HEK293T (cell line): Measurements from ENCODE around the gene LRMDA.

Source experiments
- ARNT ChIP-seq: fragments of 450-650 bp; IDR thresholded peaks from 2 replicates; pipeline ENCODE4 v1.6.1; 2017; ENCODE audit warnings: mild to moderate bottlenecking
- BHLHE40 ChIP-seq: fragments of 450-650 bp; IDR thresholded peaks from 2 replicates; pipeline ENCODE4 v1.6.1; 2016; ENCODE audit warnings: mild to moderate bottlenecking, moderate library complexity, borderline replicate concordance
- CTBP1 ChIP-seq: fragments of 450-650 bp; IDR thresholded peaks from 2 replicates; pipeline ENCODE4 v1.6.1; 2016; ENCODE audit warnings: borderline replicate concordance
- ELF4 ChIP-seq: fragments of 450-650 bp; IDR thresholded peaks from 2 replicates; pipeline ENCODE4 v1.6.1; 2017; ENCODE audit warnings: antibody characterized with exemption
- FOXM1 ChIP-seq: fragments of 450-650 bp; IDR thresholded peaks from 2 replicates; pipeline ENCODE4 v1.6.1; 2017; ENCODE audit warnings: mild to moderate bottlenecking, borderline replicate concordance
- HDGF ChIP-seq: fragments of 450-650 bp; IDR thresholded peaks from 2 replicates; pipeline ENCODE4 v1.6.1; 2017; ENCODE audit warnings: antibody characterized with exemption, borderline replicate concordance
- NFRKB ChIP-seq: fragments of 450-650 bp; IDR thresholded peaks from 2 replicates; pipeline ENCODE4 v1.6.1; 2016; ENCODE audit warnings: mild to moderate bottlenecking, moderate library complexity
- PKNOX1 ChIP-seq: fragments of 450-650 bp; IDR thresholded peaks from 2 replicates; pipeline ENCODE4 v1.6.1; 2016
- SP1 ChIP-seq: fragments of 450-650 bp; IDR thresholded peaks from 2 replicates; pipeline ENCODE4 v1.6.1; 2017
- SUZ12 ChIP-seq: fragments of 450-650 bp; IDR thresholded peaks from 2 replicates; pipeline ENCODE4 v1.6.1; 2016; ENCODE audit warnings: mild to moderate bottlenecking
- TARDBP ChIP-seq: fragments of 450-650 bp; IDR thresholded peaks from 2 replicates; pipeline ENCODE4 v1.6.1; 2016

- TF ChIP-seq BHLHE40 = no peak
- no peak for TF ChIP-seq SP1
- no peak for TF ChIP-seq FOXM1
- TF ChIP-seq PKNOX1 = no peak
- TF ChIP-seq SUZ12 = no peak
- TF ChIP-seq CTBP1 = no peak
- no peak for TF ChIP-seq ARNT
- no peak for TF ChIP-seq ELF4
- no peak for TF ChIP-seq TARDBP
- no peak for TF ChIP-seq NFRKB
- TF ChIP-seq HDGF = no peak
Observed at GRCh38 chr10:75806186-75806585, 374.8 kb downstream of the LRMDA start.
